Lung (tissue), 12 donors: Measurements from ENCODE around the gene CPED1. TPM values are rescaled to one million over a fixed set of nuclear protein-coding genes. Genes with fewer than 3 reads are reported as not detected.

Experiments
- ATAC-seq: fragments of 200-7000 bp; cut with Tn5 transposase; one replicate; pipeline ENCODE4 v1.9.1; 2020; ENCODE audit warnings: moderate number of reproducible peaks; ENCODE audit not compliant: insufficient read depth, low FRiP score
- DNase-seq, 3 donors: peaks; one replicate each; pipeline ENCODE4 v3.0.0-alpha.2; 2013 to 2017
- H3K27ac ChIP-seq, 2 donors: one replicate each; pipeline ENCODE4 v1.5.1; 2013; ENCODE audit warnings: mild to moderate bottlenecking in 2 of 2, moderate library complexity in 2 of 2, control low read depth in 1 of 2, inconsistent platforms in 1 of 2, low read depth in 1 of 2, low read length in 1 of 2
- H3K27me3 ChIP-seq, 3 donors: one replicate each; pipeline ENCODE4 v1.5.1; 2013; ENCODE audit warnings: low read length in 2 of 3; ENCODE audit not compliant: control insufficient read depth in 3 of 3, insufficient read depth in 3 of 3
- H3K36me3 ChIP-seq, 4 donors: one replicate each; pipeline ENCODE4 v1.5.1; 2013; ENCODE audit warnings: low read length in 4 of 4, mild to moderate bottlenecking in 1 of 4, moderate library complexity in 1 of 4; ENCODE audit not compliant: control insufficient read depth in 4 of 4, insufficient read depth in 4 of 4
- H3K4me1 ChIP-seq, 5 donors: one replicate each; pipeline ENCODE4 v1.5.1; 2013; ENCODE audit warnings: low read length in 5 of 5, mild to moderate bottlenecking in 2 of 5, moderate library complexity in 1 of 5; ENCODE audit not compliant: control insufficient read depth in 5 of 5, insufficient read depth in 5 of 5
- H3K4me3 ChIP-seq: one replicate; pipeline ENCODE4 v1.5.1; 2013; ENCODE audit warnings: mild to moderate bottlenecking, control low read depth, moderate library complexity
- H3K9ac ChIP-seq, 2 donors: one replicate each; pipeline ENCODE4 v1.5.1; 2013; ENCODE audit warnings: low read length in 2 of 2, control low read depth in 1 of 2; ENCODE audit not compliant: insufficient read depth in 1 of 2
- H3K9me3 ChIP-seq, 4 donors: one replicate each; pipeline ENCODE4 v1.5.1; 2013; ENCODE audit warnings: low read length in 3 of 4, mild to moderate bottlenecking in 1 of 4, moderate library complexity in 1 of 4; ENCODE audit not compliant: control insufficient read depth in 4 of 4, insufficient read depth in 3 of 4
- CTCF ChIP-seq: IDR thresholded peaks from 2 replicates; pipeline ENCODE4 v1.5.1; 2012; ENCODE audit warnings: mild to moderate bottlenecking; ENCODE audit errors: control extremely low read depth, extremely low read depth
- WGBS, 2 donors: extraction: QIAGEN DNeasy Blood & Tissue Kit; methylation state at CpG; one replicate each; pipeline ENCODE4 v1.1.7; 2013; 5-methylcytosine and 5-hydroxymethylcytosine counted together
- polyA plus RNA-seq, 2 donors: library from polyadenylated mRNA; stranded (reverse); fragments of 200-250 nt; gene quantifications; one replicate each; pipeline ENCODE4 v1.2.1, GENCODE V29; 2013
- total RNA-seq, 2 donors: library from RNA; depleted of rRNA in 1 of 2; stranded (reverse); fragments of >200 nt in 1 of 2; gene quantifications; one replicate each; pipeline ENCODE4 v1.2.1, GENCODE V29; 2014 to 2021
- donor health status: control.
- donor health status: control.
- donor health status: Bipolar disorder and iron deficiency.
- donor health status: healthy.
- donor health status: DM: yes; HTN: yes; CAD: no.

The CPED1 gene
- total and polyA plus RNA-seq, 4 donors: 1.8 to 32.3 (median 7.4) TPM

- DNase-seq (no peak), ATAC-seq (no peak)
- no peaks in the 10 kb centered on the region for H3K27me3 ChIP-seq
- H3K4me3 ChIP-seq: no peak overlapping the region
- H3K27ac ChIP-seq: no peak overlapping the region
- no peaks in the 10 kb centered on the region for H3K36me3 ChIP-seq
- no peak overlapping the region for H3K9ac ChIP-seq
- TF ChIP-seq CTCF: no peak
- no peaks in the 10 kb centered on the region for H3K9me3 ChIP-seq
- 51 to 52% methylated on average over 1 of the region's 1 CpG for WGBS, 2 donors
- peaks cover 0 to 8% (median 0%) of the 10 kb centered on the region in 5 donors for H3K4me1 ChIP-seq
Measured at GRCh38 chr7:121186746-121187145, 198.2 kb downstream of the CPED1 start.

GRCh38 chr7:121187222-121187621 lies 198.7 kb downstream of the CPED1 start:
- WGBS, 2 donors: 85 to 87% methylated on average over 3 of the region's 3 CpGs
- DNase-seq: no peak
- no peaks in the 10 kb centered on the region for H3K27me3 ChIP-seq
- no peaks in the 10 kb centered on the region for H3K9me3 ChIP-seq
- H3K4me1 ChIP-seq: peaks cover 0 to 8% (median 0%) of the 10 kb centered on the region in 5 donors
- no peak for ATAC-seq
- H3K4me3 ChIP-seq: no peak overlapping the region
- no peaks in the 10 kb centered on the region for H3K36me3 ChIP-seq
- H3K27ac ChIP-seq: no peak overlapping the region
- TF ChIP-seq CTCF: no peak
- no peak overlapping the region for H3K9ac ChIP-seq

- Histone ChIP-seq H3K9ac (no peak overlapping the region), H3K4me1 (peaks cover 0 to 7% (median 0%) of the 10 kb centered on the region in 5 donors), H3K27ac (no peak overlapping the region), H3K4me3 (no peak overlapping the region), H3K36me3 (no peaks in the 10 kb centered on the region), H3K9me3 (no peaks in the 10 kb centered on the region), H3K27me3 (no peaks in the 10 kb centered on the region)
- DNase-seq (peak in 2 of 3 donors; percentile 18 to 30), ATAC-seq (no peak)
- TF ChIP-seq CTCF: no peak
Measured at GRCh38 chr7:121187676-121188075, 199.2 kb downstream of the CPED1 start.

GRCh38 chr7:121192834-121193233 lies 204.3 kb downstream of the CPED1 start:
- Histone ChIP-seq H3K9me3 (no peaks in the 10 kb centered on the region), H3K4me1 (peaks cover 0 to 14% (median 2%) of the 10 kb centered on the region in 5 donors), H3K9ac (no peak overlapping the region), H3K36me3 (no peaks in the 10 kb centered on the region), H3K27me3 (no peaks in the 10 kb centered on the region), H3K4me3 (no peak overlapping the region), H3K27ac (no peak overlapping the region)
- ATAC-seq: no peak
- no peak for DNase-seq
- no peak for TF ChIP-seq CTCF
- 85 to 93% methylated on average over 3 of the region's 3 CpGs for whole genome bisulfite sequencing, 2 donors
